ENCODE data around the gene ZBTB8B. TPM values are rescaled to one million over a fixed set of nuclear protein-coding genes. Genes with fewer than 3 reads are reported as not detected.
"Not testable (repeated sequence)": the region's sequence is repeated elsewhere in the genome, so short reads cannot be mapped to it uniquely, and the experiment has no call there.

ZBTB8B gene
- total RNA-seq, 1 donor from 2014 or later: 0.13 TPM

- no peaks in the 10 kb centered on the region for H3K36me3 ChIP-seq (ENCODE audit: control insufficient read depth, insufficient read depth, low read length)
- peaks cover 19% of the 10 kb centered on the region for H3K27me3 ChIP-seq (ENCODE audit: control insufficient read depth, insufficient read depth, low read length)
- H3K4me3 ChIP-seq (ENCODE audit: low read depth, low read length): no peak overlapping the region
- TF ChIP-seq, protein P1, sequence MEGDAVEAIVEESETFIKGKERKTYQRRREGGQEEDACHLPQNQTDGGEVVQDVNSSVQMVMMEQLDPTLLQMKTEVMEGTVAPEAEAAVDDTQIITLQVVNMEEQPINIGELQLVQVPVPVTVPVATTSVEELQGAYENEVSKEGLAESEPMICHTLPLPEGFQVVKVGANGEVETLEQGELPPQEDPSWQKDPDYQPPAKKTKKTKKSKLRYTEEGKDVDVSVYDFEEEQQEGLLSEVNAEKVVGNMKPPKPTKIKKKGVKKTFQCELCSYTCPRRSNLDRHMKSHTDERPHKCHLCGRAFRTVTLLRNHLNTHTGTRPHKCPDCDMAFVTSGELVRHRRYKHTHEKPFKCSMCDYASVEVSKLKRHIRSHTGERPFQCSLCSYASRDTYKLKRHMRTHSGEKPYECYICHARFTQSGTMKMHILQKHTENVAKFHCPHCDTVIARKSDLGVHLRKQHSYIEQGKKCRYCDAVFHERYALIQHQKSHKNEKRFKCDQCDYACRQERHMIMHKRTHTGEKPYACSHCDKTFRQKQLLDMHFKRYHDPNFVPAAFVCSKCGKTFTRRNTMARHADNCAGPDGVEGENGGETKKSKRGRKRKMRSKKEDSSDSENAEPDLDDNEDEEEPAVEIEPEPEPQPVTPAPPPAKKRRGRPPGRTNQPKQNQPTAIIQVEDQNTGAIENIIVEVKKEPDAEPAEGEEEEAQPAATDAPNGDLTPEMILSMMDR (IDR thresholded peaks at IDR 0.05; ENCODE audit: insufficient read depth, low read length, poor library complexity, severe bottlenecking): no peak
- no peak for DNase-seq (ENCODE audit: low read depth)
Measured at GRCh38 chr1:32468791-32469190, 3.9 kb downstream of the ZBTB8B start.

DNA sequence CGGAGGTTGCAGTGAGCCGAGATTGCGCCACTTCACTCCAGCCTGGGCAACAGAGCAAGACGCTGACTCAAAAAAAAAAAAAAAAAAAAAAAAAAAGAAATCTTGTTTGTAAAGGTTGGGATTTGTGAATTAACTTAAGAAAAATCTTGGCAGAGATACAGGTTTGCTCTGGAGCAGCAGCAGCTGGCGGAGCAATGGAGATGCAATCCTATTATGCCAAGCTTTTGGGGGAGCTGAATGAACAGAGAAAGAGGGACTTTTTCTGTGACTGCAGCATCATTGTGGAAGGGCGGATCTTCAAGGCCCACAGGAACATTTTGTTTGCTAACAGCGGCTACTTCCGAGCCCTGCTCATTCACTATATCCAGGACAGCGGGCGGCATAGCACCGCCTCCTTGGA is 5.6 kb downstream of the ZBTB8B start:
- TF ChIP-seq, protein P1 (IDR thresholded peaks at IDR 0.05; ENCODE audit: insufficient read depth, low read length, poor library complexity, severe bottlenecking): no peak
- H3K36me3 ChIP-seq (ENCODE audit: control insufficient read depth, insufficient read depth, low read length): no peaks in the 10 kb centered on the region
- DNase-seq (ENCODE audit: low read depth): no peak
- peaks cover 10% of the 10 kb centered on the region for H3K27me3 ChIP-seq (ENCODE audit: control insufficient read depth, insufficient read depth, low read length)
- H3K4me3 ChIP-seq (ENCODE audit: low read depth, low read length): no peak overlapping the region

DNA sequence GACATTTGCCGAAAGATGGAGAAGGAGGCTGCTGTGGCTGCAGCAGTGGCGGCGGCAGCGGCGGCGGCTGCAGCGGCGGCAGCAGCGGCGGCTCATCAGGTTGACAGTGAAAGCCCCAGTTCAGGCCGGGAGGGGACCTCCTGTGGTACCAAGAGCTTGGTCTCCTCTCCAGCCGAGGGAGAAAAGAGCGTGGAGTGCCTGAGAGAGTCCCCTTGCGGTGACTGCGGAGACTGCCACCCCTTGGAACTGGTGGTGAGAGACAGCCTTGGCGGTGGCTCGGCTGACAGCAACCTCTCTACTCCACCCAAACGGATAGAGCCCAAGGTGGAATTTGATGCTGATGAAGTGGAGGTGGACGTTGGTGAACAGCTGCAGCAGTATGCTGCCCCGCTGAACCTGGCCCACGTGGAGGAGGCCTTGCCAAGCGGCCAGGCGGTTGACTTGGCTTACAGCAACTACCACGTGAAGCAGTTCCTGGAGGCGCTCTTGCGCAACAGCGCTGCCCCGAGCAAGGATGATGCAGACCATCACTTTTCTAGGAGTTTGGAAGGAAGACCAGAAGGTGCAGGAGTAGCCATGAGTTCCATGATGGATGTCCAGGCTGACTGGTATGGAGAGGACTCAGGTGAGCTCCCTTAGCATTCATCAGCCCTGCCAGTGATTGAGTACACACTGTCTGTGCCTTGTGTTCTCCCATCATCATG is 6.3 kb downstream of the ZBTB8B start:
- H3K36me3 ChIP-seq (ENCODE audit: control insufficient read depth, insufficient read depth, low read length): no peaks in the 10 kb centered on the region
- TF ChIP-seq, protein P1 (IDR thresholded peaks at IDR 0.05; ENCODE audit: insufficient read depth, low read length, poor library complexity, severe bottlenecking): peak; percentile 6
- H3K27me3 ChIP-seq (ENCODE audit: control insufficient read depth, insufficient read depth, low read length): peaks cover 5% of the 10 kb centered on the region
- DNase-seq (ENCODE audit: low read depth): no peak
- H3K4me3 ChIP-seq (ENCODE audit: low read depth, low read length): no peak overlapping the region

DNA sequence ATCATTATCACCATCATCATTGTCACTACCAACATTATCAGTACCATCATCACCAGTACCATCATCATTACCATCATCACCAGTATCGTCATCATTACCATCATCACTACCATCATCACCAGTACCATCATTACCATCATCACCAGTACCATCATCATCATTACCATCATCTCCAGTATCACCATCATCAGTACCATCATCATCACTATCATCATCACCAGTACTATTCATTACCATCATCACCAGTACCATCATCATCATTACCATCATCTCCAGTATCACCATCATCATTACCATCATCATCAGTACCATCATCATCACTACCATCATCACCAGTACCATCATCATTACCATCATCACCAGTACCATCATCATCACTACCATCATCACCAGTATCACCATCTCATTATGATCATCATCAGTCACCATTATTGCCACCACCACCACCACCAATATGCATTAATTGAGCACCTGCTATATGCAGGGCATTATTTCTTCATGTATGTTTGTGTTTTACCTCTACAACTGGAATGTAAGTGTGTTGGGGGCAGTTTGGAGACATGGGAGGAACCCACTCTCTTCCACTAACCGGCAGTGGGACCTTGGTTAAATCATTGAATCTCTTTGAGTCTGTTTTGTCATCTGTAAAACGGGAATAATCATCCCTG is 7.0 kb downstream of the ZBTB8B start:
- H3K27me3 ChIP-seq (ENCODE audit: control insufficient read depth, insufficient read depth, low read length): peaks cover 1% of the 10 kb centered on the region
- DNase-seq (ENCODE audit: low read depth): no peak
- TF ChIP-seq, protein P1 (IDR thresholded peaks at IDR 0.05; ENCODE audit: insufficient read depth, low read length, poor library complexity, severe bottlenecking): no peak
- H3K36me3 ChIP-seq (ENCODE audit: control insufficient read depth, insufficient read depth, low read length): no peaks in the 10 kb centered on the region
- no peak overlapping the region for H3K4me3 ChIP-seq (ENCODE audit: low read depth, low read length)

DNA sequence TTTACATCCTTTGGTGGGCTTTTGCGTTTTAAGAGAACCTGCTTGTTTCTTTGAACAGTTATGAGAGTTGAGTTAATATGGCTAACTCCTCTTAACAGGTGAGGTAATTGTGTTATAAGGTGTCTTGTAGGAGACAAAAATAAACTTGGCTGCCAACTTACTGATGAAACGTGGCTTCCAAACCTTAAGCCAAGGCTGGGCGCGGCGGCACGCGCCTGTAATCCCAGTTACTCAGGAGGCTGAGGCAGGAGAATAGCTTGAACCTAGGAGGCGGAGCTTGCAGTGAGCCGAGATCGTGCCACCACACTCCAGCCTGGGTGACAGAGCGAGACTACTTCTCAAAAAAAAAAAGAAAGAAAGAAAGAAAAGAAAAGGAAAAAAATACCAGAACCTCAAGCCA is 8.1 kb downstream of the ZBTB8B start:
- H3K36me3 ChIP-seq (ENCODE audit: control insufficient read depth, insufficient read depth, low read length); H3K4me3 ChIP-seq (ENCODE audit: low read depth, low read length); H3K27me3 ChIP-seq (ENCODE audit: control insufficient read depth, insufficient read depth, low read length); DNase-seq (ENCODE audit: low read depth): not testable (repeated sequence)

DNA sequence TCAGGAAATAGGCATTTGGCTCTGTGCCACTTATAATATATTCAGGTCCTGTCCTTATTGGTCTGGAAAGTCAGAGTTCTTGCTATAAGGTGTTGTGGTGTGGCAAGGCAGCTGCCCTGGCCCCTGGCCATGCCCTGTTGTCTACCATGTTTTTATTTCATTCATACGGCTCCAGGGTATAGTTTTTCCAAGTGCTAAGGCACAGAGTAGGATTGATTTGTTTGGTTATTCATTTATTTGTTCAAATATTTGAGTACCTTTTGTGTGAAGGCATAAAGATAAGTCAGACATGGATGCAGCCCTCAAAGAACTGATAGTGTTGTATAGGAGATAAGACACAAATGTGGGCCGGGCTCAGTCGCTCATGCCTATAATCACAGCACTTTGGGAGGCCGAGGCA is 10.1 kb downstream of the ZBTB8B start:
- H3K27me3 ChIP-seq (ENCODE audit: control insufficient read depth, insufficient read depth, low read length): no peaks in the 10 kb centered on the region
- no peak for DNase-seq (ENCODE audit: low read depth)
- H3K4me3 ChIP-seq (ENCODE audit: low read depth, low read length): no peak overlapping the region
- TF ChIP-seq, protein P1 (IDR thresholded peaks at IDR 0.05; ENCODE audit: insufficient read depth, low read length, poor library complexity, severe bottlenecking): no peak
- H3K36me3 ChIP-seq (ENCODE audit: control insufficient read depth, insufficient read depth, low read length): no peaks in the 10 kb centered on the region

All from kidney epithelial cell (primary cell).